ENCODE measurements around the gene KRT32. TPM values are rescaled to one million over a fixed set of nuclear protein-coding genes. Genes with fewer than 3 reads are reported as not detected.

Gene KRT32
- total and polyA plus RNA-seq, 2 donors (not counting 1 experiment from before 2014, with no cell fraction given), result not detected

- H3K27me3 ChIP-seq (replicated peaks in 1 of 4; ENCODE audit: control extremely low read depth in 1 of 4, control insufficient read depth in 3 of 4, insufficient read depth in 4 of 4, low read length in 3 of 4), result peaks cover 0 to 12% (median 2%) of the 10 kb centered on the region in 4 experiments
- no peaks in the 10 kb centered on the region for H3K79me2 ChIP-seq (ENCODE audit: control insufficient read depth, insufficient read depth, low read length)
- DNase-seq (no peak), ATAC-seq (ENCODE audit: low read depth) (no peak)
- no peak overlapping the region for H3K27ac ChIP-seq (ENCODE audit: low read length in 2 of 2)
- H4K20me1 ChIP-seq (ENCODE audit: control insufficient read depth, insufficient read depth, low read length, poor library complexity, severe bottlenecking), result no peaks in the 10 kb centered on the region
- H3K4me3 Mint-ChIP-seq, result no peak overlapping the region
- ChIA-PET CTCF (no interaction called here), POLR2A (no interaction called here)
- 94% methylated on average over 2 of the region's 2 CpGs for WGBS (ENCODE audit: insufficient coverage)
- TF ChIP-seq EZH2 (IDR thresholded peaks at IDR 0.05; ENCODE audit: borderline replicate concordance, insufficient read depth, low read depth, low read length, poor library complexity, severe bottlenecking) (no peak), CTCF (IDR thresholded peaks at IDR 0.05) (no peak)
- H3K9me3 Mint-ChIP-seq (ENCODE audit: insufficient read depth), result no peaks in the 10 kb centered on the region
- H3K27ac Mint-ChIP-seq, result no peak overlapping the region
- H3K9me3 ChIP-seq (ENCODE audit: control extremely low read depth in 1 of 3, control insufficient read depth in 2 of 3, insufficient read depth in 1 of 3, low read length in 2 of 3), result peaks cover 0 to 3% (median 0%) of the 10 kb centered on the region in 3 donors
- H3K4me1 Mint-ChIP-seq, result no peaks in the 10 kb centered on the region
- no peak overlapping the region for H3K4me3 ChIP-seq (ENCODE audit: control extremely low read depth in 1 of 5, extremely low read depth in 1 of 5, insufficient read depth in 1 of 5, low read depth in 2 of 5, low read length in 4 of 5)
- H2AFZ ChIP-seq (ENCODE audit: insufficient read depth, low read depth, low read length, poor library complexity, severe bottlenecking), result no peak overlapping the region
- H3K36me3 ChIP-seq (replicated peaks in 1 of 2; ENCODE audit: control extremely low read depth in 1 of 2, control insufficient read depth in 1 of 2, extremely low read depth in 1 of 2, insufficient read depth in 2 of 2, low read length in 1 of 2), result no peaks in the 10 kb centered on the region
- no peak overlapping the region for H3K4me2 ChIP-seq (replicated peaks; ENCODE audit: low read depth, low read length, poor library complexity, severe bottlenecking)
- H3K9ac ChIP-seq (ENCODE audit: low read length), result no peak overlapping the region
- no peaks in the 10 kb centered on the region for H3K4me1 ChIP-seq (ENCODE audit: control insufficient read depth in 2 of 2, insufficient read depth in 2 of 2, low read length in 2 of 2)
- H3K27me3 Mint-ChIP-seq, result peaks cover 36% of the 10 kb centered on the region
- intact Hi-C loops (cut with micrococcal nuclease), result no loop called here
Measured at GRCh38 chr17:41451154-41451728, 15.9 kb downstream of the KRT32 start.

GRCh38 chr17:41449008-41449407, 18.2 kb downstream of the KRT32 start:
- Histone ChIP-seq H2AFZ (ENCODE audit: insufficient read depth, low read depth, low read length, poor library complexity, severe bottlenecking) (no peak overlapping the region), H3K36me3 (replicated peaks in 1 of 2; ENCODE audit: control extremely low read depth in 1 of 2, control insufficient read depth in 1 of 2, extremely low read depth in 1 of 2, insufficient read depth in 2 of 2, low read length in 1 of 2) (no peaks in the 10 kb centered on the region), H3K79me2 (ENCODE audit: control insufficient read depth, insufficient read depth, low read length) (no peaks in the 10 kb centered on the region), H4K20me1 (ENCODE audit: control insufficient read depth, insufficient read depth, low read length, poor library complexity, severe bottlenecking) (no peaks in the 10 kb centered on the region), H3K4me2 (replicated peaks; ENCODE audit: low read depth, low read length, poor library complexity, severe bottlenecking) (no peak overlapping the region), H3K4me1 (ENCODE audit: control insufficient read depth in 2 of 2, insufficient read depth in 2 of 2, low read length in 2 of 2) (no peaks in the 10 kb centered on the region), H3K4me3 (ENCODE audit: control extremely low read depth in 1 of 5, extremely low read depth in 1 of 5, insufficient read depth in 1 of 5, low read depth in 2 of 5, low read length in 4 of 5) (no peak overlapping the region), H3K9me3 (ENCODE audit: control extremely low read depth in 1 of 3, control insufficient read depth in 2 of 3, insufficient read depth in 1 of 3, low read length in 2 of 3) (peaks cover 0 to 3% (median 0%) of the 10 kb centered on the region in 3 donors), H3K27me3 (replicated peaks in 1 of 4; ENCODE audit: control extremely low read depth in 1 of 4, control insufficient read depth in 3 of 4, insufficient read depth in 4 of 4, low read length in 3 of 4) (peaks cover 0 to 15% (median under 1%) of the 10 kb centered on the region in 4 experiments), H3K27ac (ENCODE audit: low read length in 2 of 2) (no peak overlapping the region), H3K9ac (ENCODE audit: low read length) (no peak overlapping the region)
- 77% methylated on average over 6 of the region's 6 CpGs for WGBS (ENCODE audit: insufficient coverage)
- H3K4me3 Mint-ChIP-seq, result no peak overlapping the region
- intact Hi-C loops (cut with micrococcal nuclease), result no loop called here
- peaks cover 43% of the 10 kb centered on the region for H3K27me3 Mint-ChIP-seq
- H3K4me1 Mint-ChIP-seq, result no peaks in the 10 kb centered on the region
- POLR2A ChIA-PET, result no interaction called here
- CTCF ChIA-PET, result no interaction called here
- no peak for DNase-seq
- H3K9me3 Mint-ChIP-seq (ENCODE audit: insufficient read depth), result no peaks in the 10 kb centered on the region
- ATAC-seq (ENCODE audit: low read depth), result no peak
- H3K27ac Mint-ChIP-seq, result no peak overlapping the region
- TF ChIP-seq EZH2 (IDR thresholded peaks at IDR 0.05; ENCODE audit: borderline replicate concordance, insufficient read depth, low read depth, low read length, poor library complexity, severe bottlenecking) (no peak), CTCF (IDR thresholded peaks at IDR 0.05) (no peak)

Measured in B cell (primary cell).